GM12878 (cell line): ENCODE results near the gene UNC13A.

ENCODE experiments used
- ETV6 ChIP-seq, 2 experiments: fragments of 450-650 bp in 1 of 2; IDR thresholded peaks in 1 of 2; conservative IDR thresholded peaks in 1 of 2; 2 replicates each; pipeline ENCODE4 v1.6.1; 2014; ENCODE audit warnings: antibody characterized with exemption in 1 of 2, borderline replicate concordance in 1 of 2, low read depth in 1 of 2, mild to moderate bottlenecking in 1 of 2, moderate library complexity in 1 of 2
- EZH2 ChIP-seq: IDR thresholded peaks from 2 replicates; pipeline ENCODE4 v1.6.1; 2012; ENCODE audit warnings: low read depth, mild to moderate bottlenecking, control low read depth, inconsistent platforms, low read length, borderline replicate concordance; ENCODE audit not compliant: control insufficient read depth
- PBX3 ChIP-seq: IDR thresholded peaks from 2 replicates; pipeline ENCODE4 v1.6.1; 2011; ENCODE audit warnings: mild to moderate bottlenecking, low read depth, low read length, moderate library complexity; ENCODE audit not compliant: insufficient replicate concordance
- RFX5 ChIP-seq: IDR thresholded peaks from 2 replicates; pipeline ENCODE4 v1.6.1; 2011; ENCODE audit warnings: low read depth, low read length, improper control_type of control experiment

GRCh38 chr19:17614476-17614875, 73.7 kb downstream of the UNC13A start:
- no peak for TF ChIP-seq EZH2
- TF ChIP-seq RFX5 = no peak
- TF ChIP-seq ETV6 (conservative IDR thresholded peaks at IDR 0.05 in 1 of 2, IDR thresholded peaks at IDR 0.05 in 1 of 2; ENCODE audit: borderline replicate concordance in 1 of 2, low read depth in 1 of 2) = no peak
- TF ChIP-seq PBX3 = no peak
